Esophagus squamous epithelium (tissue), 4 donors: Measurements from ENCODE around the gene VIT.

Experiments
- POLR2A ChIP-seq, 4 donors: fragments of 450-650 bp; IDR thresholded peaks; one replicate each; pipeline ENCODE4 v1.6.1; 2017; ENCODE audit warnings: antibody characterized with exemption in 4 of 4, mild to moderate bottlenecking in 4 of 4, moderate library complexity in 3 of 4
- TF ChIP-seq, protein P1 (sequence below), 6 experiments: fragments of 450-650 bp in 4 of 6; fragments of 200-600 bp in 2 of 6; sonication (generic) in 2 of 6; IDR thresholded peaks; one replicate each; pipeline ENCODE4 v1.5.1; 2016 to 2019; ENCODE audit warnings: antibody characterized with exemption in 6 of 6, mild to moderate bottlenecking in 4 of 6, moderate library complexity in 4 of 6

DNA sequence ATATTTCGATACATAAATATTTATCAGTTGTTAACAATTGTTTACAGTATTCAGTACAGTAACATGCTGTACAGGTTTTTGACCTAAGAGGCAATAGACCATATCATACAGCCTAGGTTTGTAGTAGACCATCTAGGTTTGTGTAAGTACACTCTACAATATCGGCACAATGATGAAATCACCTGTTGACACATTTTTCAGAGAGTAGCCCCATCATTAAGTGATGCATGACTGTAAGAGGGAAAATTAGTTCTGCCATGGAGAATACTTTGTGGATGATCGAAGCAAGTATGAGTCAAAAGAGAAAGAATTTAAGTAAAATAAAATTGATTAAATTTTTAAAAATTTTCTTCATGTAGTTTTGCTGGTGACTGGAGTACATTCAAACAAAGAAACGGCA lies 32.6 kb downstream of the VIT start:
- TF ChIP-seq, protein P1, sequence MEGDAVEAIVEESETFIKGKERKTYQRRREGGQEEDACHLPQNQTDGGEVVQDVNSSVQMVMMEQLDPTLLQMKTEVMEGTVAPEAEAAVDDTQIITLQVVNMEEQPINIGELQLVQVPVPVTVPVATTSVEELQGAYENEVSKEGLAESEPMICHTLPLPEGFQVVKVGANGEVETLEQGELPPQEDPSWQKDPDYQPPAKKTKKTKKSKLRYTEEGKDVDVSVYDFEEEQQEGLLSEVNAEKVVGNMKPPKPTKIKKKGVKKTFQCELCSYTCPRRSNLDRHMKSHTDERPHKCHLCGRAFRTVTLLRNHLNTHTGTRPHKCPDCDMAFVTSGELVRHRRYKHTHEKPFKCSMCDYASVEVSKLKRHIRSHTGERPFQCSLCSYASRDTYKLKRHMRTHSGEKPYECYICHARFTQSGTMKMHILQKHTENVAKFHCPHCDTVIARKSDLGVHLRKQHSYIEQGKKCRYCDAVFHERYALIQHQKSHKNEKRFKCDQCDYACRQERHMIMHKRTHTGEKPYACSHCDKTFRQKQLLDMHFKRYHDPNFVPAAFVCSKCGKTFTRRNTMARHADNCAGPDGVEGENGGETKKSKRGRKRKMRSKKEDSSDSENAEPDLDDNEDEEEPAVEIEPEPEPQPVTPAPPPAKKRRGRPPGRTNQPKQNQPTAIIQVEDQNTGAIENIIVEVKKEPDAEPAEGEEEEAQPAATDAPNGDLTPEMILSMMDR (IDR thresholded peaks at IDR 0.05) = no peak
- no peak for TF ChIP-seq POLR2A (IDR thresholded peaks at IDR 0.05)
